HuH-7.5 (cell line): ENCODE measurements around the gene NINJ2.

Source experiments
- DNase-seq: peaks from one replicate; pipeline ENCODE4 v3.0.0; 2011; ENCODE audit warnings: low spot score

NINJ2 gene

GRCh38 chr12:614411-614970 lies 48.8 kb downstream of the NINJ2 start:
- no peak for DNase-seq

GRCh38 chr12:613996-614395 lies 49.2 kb downstream of the NINJ2 start:
- DNase-seq: no peak

- DNase-seq: no peak
Observed at GRCh38 chr12:612886-613285, 50.4 kb downstream of the NINJ2 start.

GRCh38 chr12:612293-612692 lies 51.0 kb downstream of the NINJ2 start:
- no peak for DNase-seq

- DNase-seq: no peak
Observed at GRCh38 chr12:611721-612120, 51.5 kb downstream of the NINJ2 start.

- no peak for DNase-seq
Observed at GRCh38 chr12:608921-609320, 54.3 kb downstream of the NINJ2 start.

GRCh38 chr12:608413-608812 lies 54.8 kb downstream of the NINJ2 start:
- no peak for DNase-seq

- no peak for DNase-seq
Observed at GRCh38 chr12:607541-608001, 55.7 kb downstream of the NINJ2 start.

- no peak for DNase-seq
Observed at GRCh38 chr12:604956-605355, 58.3 kb downstream of the NINJ2 start.

- DNase-seq: no peak
Observed at GRCh38 chr12:602700-603068, 60.6 kb downstream of the NINJ2 start.

- DNase-seq: no peak
Observed at GRCh38 chr12:601976-602699, 61.1 kb downstream of the NINJ2 start.

- DNase-seq: no peak
Observed at GRCh38 chr12:599756-600155, 63.5 kb downstream of the NINJ2 start.

- no peak for DNase-seq
Observed at GRCh38 chr12:597926-598568, 65.2 kb downstream of the NINJ2 start.

GRCh38 chr12:593396-594270 lies 69.6 kb downstream of the NINJ2 start:
- no peak for DNase-seq

- DNase-seq: no peak
Observed at GRCh38 chr12:592024-592505, 71.2 kb downstream of the NINJ2 start.

- DNase-seq: no peak
Observed at GRCh38 chr12:591167-592023, 71.8 kb downstream of the NINJ2 start.

- DNase-seq: no peak
Observed at GRCh38 chr12:590206-590750, 73.0 kb downstream of the NINJ2 start.

- no peak for DNase-seq
Observed at GRCh38 chr12:588646-589045, 74.6 kb downstream of the NINJ2 start.

- no peak for DNase-seq
Observed at GRCh38 chr12:588024-588322, 75.3 kb downstream of the NINJ2 start.

GRCh38 chr12:587132-588023 lies 75.9 kb downstream of the NINJ2 start:
- DNase-seq: no peak
